Coronary artery (tissue), 2 donors: ENCODE results near the gene PRRG2.

Experiments used
- DNase-seq: peaks from one replicate; pipeline ENCODE4 v3.0.0-alpha.2; 2017; ENCODE audit warnings: low spot score
- H3K27ac ChIP-seq, 2 donors: fragments of 200-600 bp; sonication (generic); one replicate each; pipeline ENCODE4 v1.5.1; 2016 to 2019
- H3K4me3 ChIP-seq: fragments of 200-600 bp; sonication (generic); 2 replicates; pipeline ENCODE4 v1.5.1; 2016; ENCODE audit warnings: mild to moderate bottlenecking, moderate library complexity
- CTCF ChIP-seq: fragments of 200-600 bp; sonication (generic); IDR thresholded peaks from one replicate; pipeline ENCODE4 v1.5.1; 2019; ENCODE audit warnings: antibody characterized with exemption

Gene PRRG2

GRCh38 chr19:49597703-49597974 is 16.5 kb downstream of the PRRG2 start:
- no peak for DNase-seq
- no peak for TF ChIP-seq CTCF
- Histone ChIP-seq H3K27ac (no peak overlapping the region), H3K4me3 (no peak overlapping the region)

- H3K4me3 ChIP-seq, result no peak overlapping the region
- H3K27ac ChIP-seq, result no peak overlapping the region
- no peak for DNase-seq
- TF ChIP-seq CTCF, result no peak
Observed at GRCh38 chr19:49599378-49600295, 18.5 kb downstream of the PRRG2 start.

- no peak overlapping the region for H3K27ac ChIP-seq
- TF ChIP-seq CTCF, result no peak
- no peak overlapping the region for H3K4me3 ChIP-seq
- DNase-seq, result no peak
Observed at GRCh38 chr19:49601482-49602038, 20.4 kb downstream of the PRRG2 start.

GRCh38 chr19:49602806-49603205 is 21.7 kb downstream of the PRRG2 start:
- no peak for DNase-seq
- no peak overlapping the region for H3K4me3 ChIP-seq
- TF ChIP-seq CTCF, result no peak
- H3K27ac ChIP-seq, result no peak overlapping the region

DNA sequence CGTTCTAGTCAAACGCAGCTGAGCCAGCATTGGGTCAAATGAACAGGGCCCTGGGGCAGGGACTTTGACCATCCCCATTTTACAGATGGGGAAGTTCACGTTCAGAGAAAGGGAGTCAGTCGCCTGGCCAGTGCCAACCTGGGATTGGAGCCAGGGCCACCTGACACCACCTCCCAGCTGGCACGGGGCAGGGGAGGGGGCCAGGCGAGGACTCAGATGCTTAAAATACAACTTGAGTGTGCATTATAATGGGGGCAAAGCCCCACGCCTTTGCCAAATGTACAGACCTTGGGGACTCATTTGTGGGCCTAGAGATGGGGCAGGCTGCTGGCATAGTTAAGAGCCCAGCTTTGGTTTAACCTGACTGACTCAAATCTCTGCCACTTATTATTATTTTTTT is 24.5 kb downstream of the PRRG2 start:
- no peak for TF ChIP-seq CTCF
- Histone ChIP-seq H3K27ac (no peak overlapping the region), H3K4me3 (no peak overlapping the region)
- DNase-seq, result no peak

GRCh38 chr19:49609499-49610092 is 28.5 kb downstream of the PRRG2 start:
- no peak for DNase-seq
- Histone ChIP-seq H3K27ac (no peak overlapping the region), H3K4me3 (no peak overlapping the region)
- no peak for TF ChIP-seq CTCF

DNA sequence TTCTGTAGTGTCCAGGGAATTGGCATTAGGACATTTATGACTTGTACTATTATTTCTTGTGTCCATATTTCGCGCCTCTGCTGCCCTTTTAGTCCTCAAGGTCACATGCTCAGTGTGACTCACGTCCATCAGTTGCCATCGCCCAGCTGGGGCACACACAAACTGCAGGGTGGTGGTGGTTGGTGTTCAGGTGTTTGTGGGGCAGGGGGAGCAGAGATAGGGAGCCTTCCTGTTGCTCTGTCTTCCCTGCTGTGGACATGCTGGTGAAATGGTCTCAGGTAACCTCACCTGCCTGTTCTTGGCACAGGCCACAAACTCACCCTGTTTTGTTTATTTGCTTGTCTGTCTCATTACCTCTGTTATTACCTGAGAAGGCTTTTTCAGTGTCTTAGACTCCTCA is 32.3 kb downstream of the PRRG2 start:
- no peak for DNase-seq
- Histone ChIP-seq H3K27ac (no peak overlapping the region), H3K4me3 (no peak overlapping the region)
- no peak for TF ChIP-seq CTCF
